ENCODE measurements around the gene FBXL4. TPM values are rescaled to one million over a fixed set of nuclear protein-coding genes. Genes with fewer than 3 reads are reported as not detected.

The FBXL4 gene
- total RNA-seq, 4 donors from 2014 or later = 33.1 to 49.9 (median 42.8) TPM

DNA sequence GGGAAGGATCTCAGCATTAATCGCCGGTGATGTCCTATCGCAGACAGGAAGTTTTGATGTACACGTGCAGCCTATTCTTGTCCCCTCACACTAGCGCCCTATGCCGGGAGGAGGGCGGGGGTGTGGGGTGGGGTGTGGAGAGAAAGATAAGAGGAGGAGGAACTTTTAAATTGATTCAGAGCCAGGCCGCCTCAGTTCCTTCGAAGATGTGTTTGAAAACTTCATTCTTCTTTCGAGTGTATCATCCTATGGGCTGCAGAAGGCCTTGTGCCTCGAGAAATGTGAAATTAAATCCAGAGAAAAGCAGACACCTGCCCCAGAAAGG lies 115.8 kb downstream of the FBXL4 start:
- peaks cover 54% of the 10 kb centered on the region for H3K27me3 ChIP-seq
- WGBS, 2 donors = 3% methylated on average over 11 of the region's 11 CpGs
- intact Hi-C loops (cut with DNase I) = no loop called here

DNA sequence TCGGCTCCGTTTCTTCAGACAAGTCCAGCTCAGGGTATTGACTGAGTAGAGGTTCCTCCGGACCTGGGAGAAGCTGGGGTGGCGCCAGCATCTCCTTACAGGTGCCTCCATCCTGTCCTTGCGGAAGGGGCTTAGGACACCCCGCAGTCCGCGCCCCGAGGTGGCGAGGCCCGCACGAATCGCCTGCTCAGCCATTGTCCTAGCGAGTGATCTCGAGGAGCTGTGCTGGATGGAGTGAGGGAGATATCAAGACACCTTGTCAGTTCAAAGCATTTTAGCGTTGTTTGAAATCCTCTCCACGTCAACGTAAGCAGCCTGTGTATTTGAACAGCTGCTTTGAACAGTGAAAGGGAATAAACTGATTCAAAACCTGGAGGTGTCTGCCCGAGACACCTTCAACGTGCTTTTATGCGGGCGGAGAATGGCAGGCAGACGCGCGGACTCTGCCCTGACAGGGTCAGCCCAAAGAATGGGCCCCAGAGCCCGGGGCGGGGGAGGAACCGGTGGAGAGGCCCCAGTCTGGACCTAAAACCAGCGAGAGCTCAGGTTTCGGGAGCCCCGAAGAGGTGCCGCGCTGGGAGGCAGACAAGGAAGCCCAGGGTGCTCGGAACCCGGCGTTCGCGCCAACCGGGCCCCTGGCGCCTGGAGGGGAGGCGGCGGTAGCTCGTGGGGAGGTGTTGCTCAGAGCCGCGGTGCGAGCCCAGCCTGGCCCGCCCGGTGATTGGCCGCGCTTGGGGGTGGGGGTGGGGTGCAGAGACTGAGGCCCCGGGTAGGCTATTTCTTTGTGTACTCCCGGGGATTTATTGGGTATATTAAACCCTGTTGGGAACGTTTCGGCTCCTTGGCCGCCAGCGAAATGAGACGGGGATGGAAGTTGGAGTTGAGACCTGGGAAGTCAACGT lies 116.4 kb downstream of the FBXL4 start:
- no peak overlapping the region for H3K27ac ChIP-seq
- H3K4me3 ChIP-seq (replicated peaks in 1 of 3) = no peak overlapping the region
- no peak for DNase-seq
- peaks cover 54% of the 10 kb centered on the region for H3K27me3 ChIP-seq
- TF ChIP-seq, protein P1, sequence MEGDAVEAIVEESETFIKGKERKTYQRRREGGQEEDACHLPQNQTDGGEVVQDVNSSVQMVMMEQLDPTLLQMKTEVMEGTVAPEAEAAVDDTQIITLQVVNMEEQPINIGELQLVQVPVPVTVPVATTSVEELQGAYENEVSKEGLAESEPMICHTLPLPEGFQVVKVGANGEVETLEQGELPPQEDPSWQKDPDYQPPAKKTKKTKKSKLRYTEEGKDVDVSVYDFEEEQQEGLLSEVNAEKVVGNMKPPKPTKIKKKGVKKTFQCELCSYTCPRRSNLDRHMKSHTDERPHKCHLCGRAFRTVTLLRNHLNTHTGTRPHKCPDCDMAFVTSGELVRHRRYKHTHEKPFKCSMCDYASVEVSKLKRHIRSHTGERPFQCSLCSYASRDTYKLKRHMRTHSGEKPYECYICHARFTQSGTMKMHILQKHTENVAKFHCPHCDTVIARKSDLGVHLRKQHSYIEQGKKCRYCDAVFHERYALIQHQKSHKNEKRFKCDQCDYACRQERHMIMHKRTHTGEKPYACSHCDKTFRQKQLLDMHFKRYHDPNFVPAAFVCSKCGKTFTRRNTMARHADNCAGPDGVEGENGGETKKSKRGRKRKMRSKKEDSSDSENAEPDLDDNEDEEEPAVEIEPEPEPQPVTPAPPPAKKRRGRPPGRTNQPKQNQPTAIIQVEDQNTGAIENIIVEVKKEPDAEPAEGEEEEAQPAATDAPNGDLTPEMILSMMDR (IDR thresholded peaks at IDR 0.05) = no peak
- no peak for TF ChIP-seq POLR2A (IDR thresholded peaks at IDR 0.05)
- H3K9me3 ChIP-seq = no peaks in the 10 kb centered on the region
- H3K36me3 ChIP-seq = no peaks in the 10 kb centered on the region
- WGBS, 2 donors = 5% methylated on average over 27 to 58 of the region's 58 CpGs
- peaks cover 41 to 50% of the 10 kb centered on the region in 2 donors for H3K4me1 ChIP-seq
- intact Hi-C loops (cut with DNase I) = no loop called here

More for the DNA sequence above, 115.8 kb downstream of the FBXL4 start:
- no peaks in the 10 kb centered on the region for H3K36me3 ChIP-seq
- H3K4me3 ChIP-seq (replicated peaks in 1 of 3) = no peak overlapping the region
- no peak for DNase-seq
- TF ChIP-seq, protein P1 (IDR thresholded peaks at IDR 0.05) = no peak
- no peak for TF ChIP-seq POLR2A (IDR thresholded peaks at IDR 0.05)
- no peaks in the 10 kb centered on the region for H3K9me3 ChIP-seq
- peaks cover 41 to 50% of the 10 kb centered on the region in 2 donors for H3K4me1 ChIP-seq
- H3K27ac ChIP-seq = no peak overlapping the region

DNA sequence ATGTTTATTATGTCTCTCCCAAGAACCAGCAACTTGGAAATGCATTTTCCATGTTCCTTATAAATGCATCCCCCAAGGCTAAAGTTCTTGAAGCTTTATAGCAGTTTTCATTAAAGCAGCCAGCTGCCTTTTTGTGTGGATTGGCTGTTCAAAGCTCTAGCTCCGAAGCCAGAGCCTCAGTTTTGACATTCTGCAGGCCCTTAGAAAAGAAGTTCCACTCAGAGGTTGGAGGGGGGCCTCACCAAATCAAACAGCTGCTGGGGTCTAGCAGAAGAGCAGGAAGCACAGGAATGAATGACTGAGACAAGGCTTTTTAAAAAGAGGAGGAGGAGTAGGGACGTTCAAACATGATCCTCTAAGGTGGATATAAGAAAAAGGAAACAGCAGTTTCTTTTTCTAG lies 117.6 kb downstream of the FBXL4 start:
- 11 to 18% methylated on average over 2 of the region's 2 CpGs for WGBS, 2 donors
- no peak for TF ChIP-seq POLR2A (IDR thresholded peaks at IDR 0.05)
- TF ChIP-seq, protein P1 (IDR thresholded peaks at IDR 0.05) = no peak
- peaks cover 31 to 39% of the 10 kb centered on the region in 2 donors for H3K4me1 ChIP-seq

DNA sequence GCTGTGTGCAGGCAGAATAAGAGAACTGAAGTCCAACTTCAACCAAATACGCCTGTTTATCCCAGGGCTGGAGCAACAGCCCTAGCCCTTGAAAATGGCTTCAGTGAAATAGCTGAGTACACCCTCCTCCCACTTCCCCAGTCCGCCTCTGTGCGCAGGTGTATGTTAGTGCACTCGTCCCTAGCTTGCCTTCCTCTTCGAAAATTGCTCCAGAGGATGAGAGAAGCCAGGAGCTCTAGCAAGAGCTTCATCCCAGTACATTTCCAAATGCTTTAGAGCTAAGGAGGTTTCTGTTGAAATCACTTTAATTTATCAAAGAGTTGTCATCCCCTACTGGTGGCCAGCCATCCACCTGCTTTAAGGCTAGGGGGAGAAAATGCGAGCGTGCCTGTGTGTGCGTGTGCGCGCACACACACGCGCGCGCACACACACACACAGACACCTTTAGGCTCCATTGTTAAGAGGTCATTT lies 118.8 kb downstream of the FBXL4 start:
- intact Hi-C loops (cut with DNase I) = no loop called here
- Histone ChIP-seq H3K27ac (no peak overlapping the region), H3K36me3 (no peaks in the 10 kb centered on the region), H3K9me3 (no peaks in the 10 kb centered on the region), H3K27me3 (peaks cover 62% of the 10 kb centered on the region), H3K4me3 (replicated peaks in 1 of 3) (no peak overlapping the region), H3K4me1 (peaks cover 27 to 40% of the 10 kb centered on the region in 2 donors)
- no peak for DNase-seq
- WGBS, 2 donors = 8 to 11% methylated on average over 14 of the region's 14 CpGs
- no peak for TF ChIP-seq POLR2A (IDR thresholded peaks at IDR 0.05)
- TF ChIP-seq, protein P1 (IDR thresholded peaks at IDR 0.05) = no peak

More for the DNA sequence above, 117.6 kb downstream of the FBXL4 start:
- Histone ChIP-seq H3K4me3 (replicated peaks in 1 of 3) (no peak overlapping the region), H3K9me3 (no peaks in the 10 kb centered on the region), H3K36me3 (no peaks in the 10 kb centered on the region), H3K27me3 (peaks cover 54% of the 10 kb centered on the region), H3K27ac (no peak overlapping the region)
- intact Hi-C loops (cut with DNase I) = no loop called here
- no peak for DNase-seq

DNA sequence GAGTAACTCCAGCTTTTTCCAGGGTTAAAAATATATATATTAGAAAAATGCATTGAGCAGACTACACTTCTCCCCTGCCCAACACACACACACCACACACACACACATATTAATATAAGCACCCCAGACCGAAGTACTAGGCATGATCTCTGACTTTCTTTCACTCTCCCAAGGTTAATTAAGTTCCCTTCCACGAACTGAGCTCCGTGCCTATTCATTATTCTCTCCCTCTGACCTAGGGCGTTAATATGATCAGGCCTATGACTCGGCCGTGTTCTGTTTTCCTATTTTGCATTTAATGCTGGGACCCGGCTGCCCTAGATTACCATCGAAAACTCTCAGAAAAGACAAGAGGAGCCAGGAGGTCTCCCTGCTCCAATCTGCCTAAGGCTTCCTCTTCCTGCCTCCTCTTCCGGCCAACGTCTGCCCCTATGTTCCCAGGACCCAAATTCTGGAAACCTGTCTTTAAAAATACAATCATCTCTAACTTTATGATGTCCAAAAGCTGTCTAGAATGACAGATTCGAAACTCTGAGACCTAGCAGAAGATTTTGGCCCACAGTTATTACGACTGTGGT lies 119.4 kb downstream of the FBXL4 start:
- intact Hi-C loops (cut with DNase I) = no loop called here
- no peak for TF ChIP-seq POLR2A (IDR thresholded peaks at IDR 0.05)
- TF ChIP-seq, protein P1 (IDR thresholded peaks at IDR 0.05) = no peak
- DNase-seq = no peak
- H3K4me1 ChIP-seq = peaks cover 23 to 34% of the 10 kb centered on the region in 2 donors
- no peaks in the 10 kb centered on the region for H3K9me3 ChIP-seq
- H3K27ac ChIP-seq = no peak overlapping the region
- 10 to 11% methylated on average over 12 of the region's 12 CpGs for WGBS, 2 donors
- peaks cover 62% of the 10 kb centered on the region for H3K27me3 ChIP-seq
- no peak overlapping the region for H3K4me3 ChIP-seq (replicated peaks in 1 of 3)
- no peaks in the 10 kb centered on the region for H3K36me3 ChIP-seq
